Thoracic aorta (tissue), 2 donors: Measurements from ENCODE around the gene PANK4. TPM values are rescaled to one million over a fixed set of nuclear protein-coding genes. Genes with fewer than 3 reads are reported as not detected.

Experiments used
- ATAC-seq: fragments of 150-250 bp; one replicate; pipeline ENCODE4 v1.8.0; 2017; ENCODE audit warnings: low read depth; ENCODE audit not compliant: insufficient number of reproducible peaks, low FRiP score
- DNase-seq: peaks from one replicate; pipeline ENCODE4 v3.0.0-alpha.2; 2020; ENCODE audit warnings: low spot score
- H3K27ac ChIP-seq, 2 donors: fragments of 200-600 bp; sonication (generic); 1 replicate in 1 of 2; 2 replicates in 1 of 2; pipeline ENCODE4 v1.5.1; 2016; ENCODE audit warnings: mild to moderate bottlenecking in 2 of 2, moderate library complexity in 2 of 2
- H3K27me3 ChIP-seq: fragments of 200-600 bp; sonication (generic); replicated peaks from 2 replicates; pipeline ENCODE4 v1.6.0; 2016; ENCODE audit warnings: mild to moderate bottlenecking; ENCODE audit not compliant: insufficient read depth
- H3K36me3 ChIP-seq: fragments of 200-600 bp; sonication (generic); one replicate; pipeline ENCODE4 v1.5.1; 2016
- H3K4me1 ChIP-seq, 2 donors: fragments of 200-600 bp; sonication (generic); 1 replicate in 1 of 2; 2 replicates in 1 of 2; pipeline versions ENCODE4 v1.5.1 to v1.6.0; 2016; ENCODE audit warnings: low read depth in 2 of 2, mild to moderate bottlenecking in 1 of 2; ENCODE audit not compliant: control insufficient read depth in 1 of 2
- H3K4me3 ChIP-seq: fragments of 200-600 bp; sonication (generic); 2 replicates; pipeline ENCODE4 v1.5.1; 2016; ENCODE audit warnings: mild to moderate bottlenecking
- H3K9me3 ChIP-seq: fragments of 200-600 bp; sonication (generic); 2 replicates; pipeline ENCODE4 v1.5.1; 2016
- total RNA-seq, 2 donors: library from RNA; depleted of rRNA; stranded (reverse); fragments of >200 nt; gene quantifications; one replicate each; pipeline versions ENCODE4 v1.1.0 to v1.2.3, GENCODE V29; 2016
- TF ChIP-seq, protein P1 (sequence below): fragments of 200-600 bp; sonication (generic); IDR thresholded peaks from one replicate; pipeline ENCODE4 v1.5.1; 2019; ENCODE audit warnings: antibody characterized with exemption

PANK4 gene
- total RNA-seq, 2 donors from 2014 or later = 27.1 to 32.0 TPM

DNA sequence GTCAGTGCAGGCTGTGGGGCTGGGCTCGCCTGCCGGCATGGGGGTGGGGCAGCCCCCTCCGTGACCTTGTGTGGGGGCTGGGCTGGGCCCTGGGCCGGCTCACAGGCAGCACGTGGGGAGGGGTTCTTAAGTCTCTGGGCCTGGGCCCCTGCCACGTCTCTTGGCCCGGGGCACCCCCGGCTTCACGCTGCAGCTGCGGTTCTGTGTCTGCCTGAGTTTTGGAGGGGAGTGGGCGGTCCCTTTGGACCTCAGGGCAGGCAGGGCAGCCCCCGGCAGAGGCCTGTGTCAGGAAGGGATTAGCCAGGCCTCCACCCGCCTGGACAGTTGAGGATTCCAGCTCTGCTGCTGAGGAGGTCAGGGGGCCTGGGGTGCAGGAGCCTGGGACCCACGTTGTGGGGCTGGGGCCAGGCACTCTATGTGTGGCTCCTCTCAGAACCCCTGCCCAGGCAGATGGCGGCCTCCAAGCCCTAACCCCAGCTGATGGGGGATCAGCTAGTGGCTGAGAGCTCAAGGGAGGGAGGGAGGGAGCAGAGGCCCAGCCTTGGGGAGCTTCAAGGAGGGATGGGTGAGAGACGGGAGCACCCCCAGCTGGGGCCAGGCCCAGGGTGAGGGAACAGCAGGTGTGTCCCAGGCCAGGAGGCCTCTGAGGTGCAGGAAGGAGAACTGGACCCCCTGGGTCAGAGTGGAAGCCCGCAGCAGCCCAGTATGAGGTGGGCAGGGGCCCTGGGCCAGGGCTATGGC lies 52.1 kb downstream of the PANK4 start:
- no peaks in the 10 kb centered on the region for H3K36me3 ChIP-seq
- no peaks in the 10 kb centered on the region for H3K4me1 ChIP-seq
- no peaks in the 10 kb centered on the region for H3K27me3 ChIP-seq
- DNase-seq = no peak
- H3K9me3 ChIP-seq = no peaks in the 10 kb centered on the region
- TF ChIP-seq, protein P1, sequence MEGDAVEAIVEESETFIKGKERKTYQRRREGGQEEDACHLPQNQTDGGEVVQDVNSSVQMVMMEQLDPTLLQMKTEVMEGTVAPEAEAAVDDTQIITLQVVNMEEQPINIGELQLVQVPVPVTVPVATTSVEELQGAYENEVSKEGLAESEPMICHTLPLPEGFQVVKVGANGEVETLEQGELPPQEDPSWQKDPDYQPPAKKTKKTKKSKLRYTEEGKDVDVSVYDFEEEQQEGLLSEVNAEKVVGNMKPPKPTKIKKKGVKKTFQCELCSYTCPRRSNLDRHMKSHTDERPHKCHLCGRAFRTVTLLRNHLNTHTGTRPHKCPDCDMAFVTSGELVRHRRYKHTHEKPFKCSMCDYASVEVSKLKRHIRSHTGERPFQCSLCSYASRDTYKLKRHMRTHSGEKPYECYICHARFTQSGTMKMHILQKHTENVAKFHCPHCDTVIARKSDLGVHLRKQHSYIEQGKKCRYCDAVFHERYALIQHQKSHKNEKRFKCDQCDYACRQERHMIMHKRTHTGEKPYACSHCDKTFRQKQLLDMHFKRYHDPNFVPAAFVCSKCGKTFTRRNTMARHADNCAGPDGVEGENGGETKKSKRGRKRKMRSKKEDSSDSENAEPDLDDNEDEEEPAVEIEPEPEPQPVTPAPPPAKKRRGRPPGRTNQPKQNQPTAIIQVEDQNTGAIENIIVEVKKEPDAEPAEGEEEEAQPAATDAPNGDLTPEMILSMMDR = no peak
- no peak for ATAC-seq
- H3K27ac ChIP-seq = no peak overlapping the region
- no peak overlapping the region for H3K4me3 ChIP-seq

DNA sequence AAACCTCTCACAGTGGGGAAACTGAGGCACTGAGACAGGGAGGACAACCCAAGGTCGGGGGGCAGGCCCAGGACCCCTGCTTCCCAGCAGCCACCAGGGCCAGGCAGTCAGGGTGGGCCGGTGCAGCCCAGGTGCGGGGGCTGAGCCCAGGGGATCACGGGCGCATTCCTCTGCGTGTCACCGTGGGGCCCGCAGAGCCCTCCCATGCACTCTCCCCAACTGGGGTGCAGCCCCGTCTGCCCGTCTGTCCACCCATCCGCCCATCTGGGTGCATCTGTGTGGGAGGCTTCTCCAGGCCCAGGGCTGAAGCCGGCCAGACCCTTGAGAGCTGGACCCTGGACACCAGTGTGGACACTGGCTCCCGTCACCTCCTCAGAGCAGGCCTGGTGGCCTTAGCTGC lies 53.2 kb downstream of the PANK4 start:
- no peaks in the 10 kb centered on the region for H3K9me3 ChIP-seq
- H3K27me3 ChIP-seq = no peaks in the 10 kb centered on the region
- H3K27ac ChIP-seq = no peak overlapping the region
- no peak for ATAC-seq
- TF ChIP-seq, protein P1 = no peak
- no peak overlapping the region for H3K4me3 ChIP-seq
- no peaks in the 10 kb centered on the region for H3K4me1 ChIP-seq
- H3K36me3 ChIP-seq = no peaks in the 10 kb centered on the region
- no peak for DNase-seq

DNA sequence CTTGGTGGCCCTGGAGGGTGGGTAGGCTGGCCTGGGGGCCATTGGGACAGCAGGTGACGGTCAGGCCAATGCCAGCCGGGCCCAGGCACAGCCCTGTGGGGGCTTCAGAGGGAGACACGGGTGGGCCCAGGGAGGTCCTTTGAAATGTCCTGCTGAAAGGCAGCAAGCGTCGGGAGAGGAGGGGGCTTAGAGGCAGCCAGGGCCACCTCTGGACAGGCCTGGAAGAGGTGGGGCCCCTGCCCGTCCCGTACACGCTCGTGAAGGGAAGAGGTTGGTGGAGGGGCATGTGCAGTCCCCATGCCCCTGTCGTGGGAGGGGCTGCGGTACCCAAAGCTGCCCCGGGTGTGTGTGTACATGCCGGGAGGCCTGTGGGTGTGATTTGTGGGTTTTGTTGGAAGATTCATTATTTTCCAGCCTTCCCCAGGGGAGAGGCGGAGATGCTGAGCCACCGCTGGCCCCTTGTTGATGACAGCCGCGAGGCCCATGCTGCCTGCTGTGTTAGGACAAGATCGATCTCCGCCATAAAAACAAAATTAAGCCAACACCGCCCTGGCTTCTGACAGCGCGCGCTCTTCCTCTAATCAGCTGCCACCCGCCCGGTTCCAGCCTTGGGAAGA lies 53.7 kb downstream of the PANK4 start:
- TF ChIP-seq, protein P1 = no peak
- H3K36me3 ChIP-seq = no peaks in the 10 kb centered on the region
- no peak for ATAC-seq
- no peaks in the 10 kb centered on the region for H3K27me3 ChIP-seq
- no peak overlapping the region for H3K4me3 ChIP-seq
- H3K27ac ChIP-seq = no peak overlapping the region
- H3K4me1 ChIP-seq = no peaks in the 10 kb centered on the region
- no peak for DNase-seq
- H3K9me3 ChIP-seq = no peaks in the 10 kb centered on the region

DNA sequence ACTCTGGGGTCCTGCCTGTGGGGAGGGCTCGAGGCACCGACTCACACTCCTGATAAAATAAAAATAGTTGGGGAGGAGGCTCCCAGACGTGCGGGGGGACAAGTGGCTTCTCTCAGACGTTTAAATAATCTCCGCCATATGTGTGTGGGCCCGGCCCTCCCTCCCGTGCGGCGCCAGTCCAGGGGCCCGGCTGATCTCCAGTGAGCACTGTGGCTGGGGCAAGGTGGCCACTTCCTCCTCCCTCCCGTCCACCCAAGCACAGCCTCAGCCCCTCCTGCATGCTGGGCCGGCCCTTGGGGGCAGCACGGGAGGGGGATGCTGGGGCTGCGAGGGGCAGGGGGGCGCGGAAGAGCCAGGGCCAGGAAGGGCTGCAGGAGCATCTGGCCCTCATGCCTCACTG lies 54.3 kb downstream of the PANK4 start:
- H3K4me1 ChIP-seq = no peaks in the 10 kb centered on the region
- no peaks in the 10 kb centered on the region for H3K9me3 ChIP-seq
- ATAC-seq (no peak), DNase-seq (no peak)
- no peaks in the 10 kb centered on the region for H3K27me3 ChIP-seq
- H3K4me3 ChIP-seq = no peak overlapping the region
- H3K27ac ChIP-seq = no peak overlapping the region
- TF ChIP-seq, protein P1 = no peak
- no peaks in the 10 kb centered on the region for H3K36me3 ChIP-seq

DNA sequence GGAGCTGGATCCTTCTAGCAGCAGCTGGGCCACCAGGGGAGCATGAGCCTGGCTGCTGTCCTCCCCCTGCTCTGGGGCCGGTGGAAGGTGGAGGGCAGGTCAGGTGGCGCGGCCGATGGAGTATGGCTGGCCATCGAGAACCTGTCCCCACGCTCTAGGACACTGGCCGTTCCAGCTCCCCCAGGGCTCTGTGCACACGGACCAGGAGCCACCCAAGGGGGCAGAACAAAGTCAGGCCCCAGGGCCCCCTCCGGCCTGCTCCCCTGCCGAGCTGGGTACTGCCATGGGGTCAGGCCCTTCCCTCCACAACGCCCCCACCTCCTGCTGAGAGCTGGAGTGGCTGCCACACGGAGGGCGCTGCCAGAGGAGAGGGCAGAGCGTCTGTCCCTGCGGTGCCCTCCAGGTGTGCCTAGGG lies 54.8 kb downstream of the PANK4 start:
- H3K4me3 ChIP-seq = no peak overlapping the region
- no peaks in the 10 kb centered on the region for H3K27me3 ChIP-seq
- ATAC-seq (no peak), DNase-seq (no peak)
- H3K4me1 ChIP-seq = no peaks in the 10 kb centered on the region
- no peaks in the 10 kb centered on the region for H3K9me3 ChIP-seq
- TF ChIP-seq, protein P1 = no peak
- H3K27ac ChIP-seq = no peak overlapping the region
- H3K36me3 ChIP-seq = no peaks in the 10 kb centered on the region
